Measurements from ENCODE around the gene SRPRB. TPM values are rescaled to one million over a fixed set of nuclear protein-coding genes. Genes with fewer than 3 reads are reported as not detected.
A peak's percentile ranks its signal among the peaks of the same experiment; 100 is the strongest.

Gene SRPRB
- 10 to 100 TPM; 25.8 to 47.6 (median 33.6) TPM for total RNA-seq
- 16.2 TPM for polyA plus RNA-seq
- long read RNA-seq, donor 1, partial matches to known transcripts = 64 of 66 reads
- long read RNA-seq, donor 1, other reads (novel, unspliced or antisense) = 2 of 66 reads
- long read RNA-seq, donor 2, partial matches to known transcripts = 16 of 16 reads
- long read RNA-seq, donor 2, other reads (novel, unspliced or antisense) = 0 of 16 reads
- long read RNA-seq, donor 3, partial matches to known transcripts = 194 of 203 reads
- long read RNA-seq, donor 3, other reads (novel, unspliced or antisense) = 9 of 203 reads
- long read RNA-seq, donor 4, partial matches to known transcripts = 22 of 23 reads
- long read RNA-seq, donor 4, other reads (novel, unspliced or antisense) = 1 of 23 reads

GRCh38 chr3:133805702-133806475, at the start of gene SRPRB:
SRPRB (plus strand) TSS chr3:133805815; CDS start chr3:133805849, 34 bp downstream.
- no peaks in the 10 kb centered on the region for H3K4me1 ChIP-seq (ENCODE audit: control insufficient read depth, insufficient read depth, low read length)
- intact Hi-C loops (cut with DNase I) = no loop called here
- under 1% methylated on average over 53 of the region's 53 CpGs for WGBS
- DNase-seq (peak; percentile 96 to 98 (median 98)), ATAC-seq (peak; percentile 100)
- H3K27ac ChIP-seq (ENCODE audit: low read length) = peak within 1 kb of the TSS; percentile 61
- H3K9me3 ChIP-seq (ENCODE audit: control insufficient read depth, low read length) = no peaks in the 10 kb centered on the region
- peak within 1 kb of the TSS; percentile 80 for H3K4me3 ChIP-seq (ENCODE audit: low read length)
- no peaks in the 10 kb centered on the region for H3K27me3 ChIP-seq (ENCODE audit: control insufficient read depth, insufficient read depth)

GRCh38 chr3:133756716-133757694, 48.6 kb upstream of the SRPRB start:
- ATAC-seq (no peak), DNase-seq (no peak)
- intact Hi-C loops (cut with DNase I) = no loop called here
- no peak overlapping the region for H3K4me3 ChIP-seq (ENCODE audit: low read length)
- 86% methylated on average over 20 of the region's 20 CpGs for WGBS
- H3K9me3 ChIP-seq (ENCODE audit: control insufficient read depth, low read length) = no peaks in the 10 kb centered on the region
- H3K27ac ChIP-seq (ENCODE audit: low read length) = no peak overlapping the region
- no peaks in the 10 kb centered on the region for H3K4me1 ChIP-seq (ENCODE audit: control insufficient read depth, insufficient read depth, low read length)
- H3K27me3 ChIP-seq (ENCODE audit: control insufficient read depth, insufficient read depth) = no peaks in the 10 kb centered on the region

GRCh38 chr3:133757701-133758567, 47.7 kb upstream of the SRPRB start:
- no peak for DNase-seq
- ATAC-seq = no peak
- H3K4me1 ChIP-seq (ENCODE audit: control insufficient read depth, insufficient read depth, low read length) = no peaks in the 10 kb centered on the region
- no peaks in the 10 kb centered on the region for H3K27me3 ChIP-seq (ENCODE audit: control insufficient read depth, insufficient read depth)
- H3K27ac ChIP-seq (ENCODE audit: low read length) = no peak overlapping the region
- H3K4me3 ChIP-seq (ENCODE audit: low read length) = no peak overlapping the region
- intact Hi-C loops (cut with DNase I) = no loop called here
- 79% methylated on average over 6 of the region's 6 CpGs for WGBS
- H3K9me3 ChIP-seq (ENCODE audit: control insufficient read depth, low read length) = no peaks in the 10 kb centered on the region

GRCh38 chr3:133758568-133758928, 47.1 kb upstream of the SRPRB start:
- DNase-seq = no peak
- Histone ChIP-seq H3K4me3 (ENCODE audit: low read length) (no peak overlapping the region), H3K27me3 (ENCODE audit: control insufficient read depth, insufficient read depth) (no peaks in the 10 kb centered on the region), H3K27ac (ENCODE audit: low read length) (no peak overlapping the region), H3K9me3 (ENCODE audit: control insufficient read depth, low read length) (no peaks in the 10 kb centered on the region), H3K4me1 (ENCODE audit: control insufficient read depth, insufficient read depth, low read length) (no peaks in the 10 kb centered on the region)
- WGBS = 84% methylated on average over 1 of the region's 1 CpG
- intact Hi-C loops (cut with DNase I) = no loop called here
- no peak for ATAC-seq

- no peaks in the 10 kb centered on the region for H3K27me3 ChIP-seq (ENCODE audit: control insufficient read depth, insufficient read depth)
- H3K4me1 ChIP-seq (ENCODE audit: control insufficient read depth, insufficient read depth, low read length) = peaks cover 3% of the 10 kb centered on the region
- DNase-seq = no peak
- ATAC-seq = no peak
- no peak overlapping the region for H3K4me3 ChIP-seq (ENCODE audit: low read length)
- no peak overlapping the region for H3K27ac ChIP-seq (ENCODE audit: low read length)
- WGBS = 79% methylated on average over 9 of the region's 9 CpGs
- no peaks in the 10 kb centered on the region for H3K9me3 ChIP-seq (ENCODE audit: control insufficient read depth, low read length)
- intact Hi-C loops (cut with DNase I) = no loop called here
Measured at GRCh38 chr3:133758964-133759739, 46.5 kb upstream of the SRPRB start.

- ATAC-seq (no peak), DNase-seq (no peak)
- Histone ChIP-seq H3K27me3 (ENCODE audit: control insufficient read depth, insufficient read depth) (no peaks in the 10 kb centered on the region), H3K4me1 (ENCODE audit: control insufficient read depth, insufficient read depth, low read length) (peaks cover 4% of the 10 kb centered on the region), H3K9me3 (ENCODE audit: control insufficient read depth, low read length) (no peaks in the 10 kb centered on the region), H3K27ac (ENCODE audit: low read length) (no peak overlapping the region), H3K4me3 (ENCODE audit: low read length) (no peak overlapping the region)
- WGBS = 76% methylated on average over 2 of the region's 2 CpGs
- intact Hi-C loops (cut with DNase I) = no loop called here
Measured at GRCh38 chr3:133759740-133760305, 45.8 kb upstream of the SRPRB start.

- Histone ChIP-seq H3K27ac (ENCODE audit: low read length) (no peak overlapping the region), H3K4me3 (ENCODE audit: low read length) (no peak overlapping the region), H3K27me3 (ENCODE audit: control insufficient read depth, insufficient read depth) (no peaks in the 10 kb centered on the region), H3K9me3 (ENCODE audit: control insufficient read depth, low read length) (no peaks in the 10 kb centered on the region), H3K4me1 (ENCODE audit: control insufficient read depth, insufficient read depth, low read length) (peaks cover 4% of the 10 kb centered on the region)
- ATAC-seq (no peak), DNase-seq (no peak)
- 92% methylated on average over 2 of the region's 2 CpGs for WGBS
- intact Hi-C loops (cut with DNase I) = no loop called here
Measured at GRCh38 chr3:133760916-133761315, 44.7 kb upstream of the SRPRB start.

GRCh38 chr3:133761605-133762484, 43.8 kb upstream of the SRPRB start:
- Histone ChIP-seq H3K27me3 (ENCODE audit: control insufficient read depth, insufficient read depth) (no peaks in the 10 kb centered on the region), H3K27ac (ENCODE audit: low read length) (no peak overlapping the region), H3K9me3 (ENCODE audit: control insufficient read depth, low read length) (no peaks in the 10 kb centered on the region), H3K4me1 (ENCODE audit: control insufficient read depth, insufficient read depth, low read length) (peaks cover 4% of the 10 kb centered on the region), H3K4me3 (ENCODE audit: low read length) (no peak overlapping the region)
- DNase-seq (no peak), ATAC-seq (no peak)
- intact Hi-C loops (cut with DNase I) = no loop called here
- WGBS = 85% methylated on average over 6 of the region's 6 CpGs

- DNase-seq = no peak
- intact Hi-C loops (cut with DNase I) = no loop called here
- no peaks in the 10 kb centered on the region for H3K27me3 ChIP-seq (ENCODE audit: control insufficient read depth, insufficient read depth)
Measured at GRCh38 chr3:133762539-133762938, 43.1 kb upstream of the SRPRB start.

More at GRCh38 chr3:133762539-133762938, 43.1 kb upstream of the SRPRB start:
- Histone ChIP-seq H3K9me3 (ENCODE audit: control insufficient read depth, low read length) (no peaks in the 10 kb centered on the region), H3K4me3 (ENCODE audit: low read length) (no peak overlapping the region), H3K27ac (ENCODE audit: low read length) (no peak overlapping the region), H3K4me1 (ENCODE audit: control insufficient read depth, insufficient read depth, low read length) (peaks cover 4% of the 10 kb centered on the region)
- no peak for ATAC-seq
- 65% methylated on average over 3 of the region's 3 CpGs for WGBS

Measured in right cardiac atrium (tissue), 5 donors.